GM21717 (cell line): ENCODE results near the gene CYBA.

ENCODE experiments used
- ATAC-seq: cut with Tn5 transposase; IDR thresholded peaks from one replicate; pipeline ENCODE4 v1.9.1; 2021; ENCODE audit warnings: mild to moderate bottlenecking, moderate library complexity; ENCODE audit not compliant: unreplicated experiment

CYBA gene

DNA sequence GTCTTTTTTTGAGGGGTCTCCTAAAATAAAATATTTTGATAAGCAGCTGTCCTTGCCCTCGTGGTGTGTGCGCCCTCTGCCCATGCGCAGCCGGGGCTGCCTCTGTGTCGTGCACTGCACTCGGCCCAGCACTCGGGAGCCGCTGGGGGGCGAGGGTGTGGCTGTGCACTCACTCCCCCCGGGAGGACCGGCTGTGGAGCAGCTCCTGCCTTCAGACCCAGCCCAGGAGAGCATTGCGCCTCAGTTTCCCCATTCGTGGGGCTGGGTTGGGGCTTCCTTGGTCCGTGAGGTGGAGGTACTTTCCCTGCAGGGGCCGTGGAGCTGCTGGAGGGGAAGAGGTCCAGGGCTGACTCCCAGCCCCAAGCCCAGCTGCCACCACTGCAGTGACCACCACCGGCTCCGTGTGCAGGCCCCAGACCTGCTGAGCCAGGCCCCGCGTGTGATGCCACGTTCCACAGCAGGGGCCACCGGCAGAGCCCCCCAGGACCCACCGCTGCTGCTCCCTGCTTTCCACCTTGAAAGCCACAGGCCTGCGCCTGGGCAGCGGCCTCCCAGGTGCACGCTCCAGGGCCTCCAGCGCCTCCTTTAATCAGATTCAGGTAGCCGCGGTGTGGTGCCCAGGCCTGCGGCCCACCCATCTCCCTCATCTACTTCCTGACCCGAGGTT lies 18.8 kb downstream of the CYBA start:
- ATAC-seq: no peak

DNA sequence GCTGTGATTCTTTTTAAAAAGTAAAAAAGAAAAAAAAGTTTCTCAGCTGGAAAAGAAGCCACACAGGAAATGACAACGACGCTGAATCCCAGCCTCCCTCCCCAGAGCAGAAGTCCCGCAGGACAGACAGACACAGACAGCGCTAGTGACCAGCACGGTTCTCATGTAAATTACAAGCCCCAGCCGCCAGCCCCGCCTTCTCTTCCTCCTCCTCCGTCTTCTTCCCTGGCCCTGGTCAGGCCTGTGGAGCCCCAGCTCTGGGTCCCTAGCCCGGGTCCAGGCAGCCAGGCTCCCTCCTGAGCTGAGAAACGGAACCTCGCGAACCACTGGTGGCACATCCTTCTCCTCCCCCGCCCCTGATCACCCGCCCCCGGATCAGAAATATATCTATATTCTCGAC lies 19.5 kb downstream of the CYBA start:
- ATAC-seq: no peak

DNA sequence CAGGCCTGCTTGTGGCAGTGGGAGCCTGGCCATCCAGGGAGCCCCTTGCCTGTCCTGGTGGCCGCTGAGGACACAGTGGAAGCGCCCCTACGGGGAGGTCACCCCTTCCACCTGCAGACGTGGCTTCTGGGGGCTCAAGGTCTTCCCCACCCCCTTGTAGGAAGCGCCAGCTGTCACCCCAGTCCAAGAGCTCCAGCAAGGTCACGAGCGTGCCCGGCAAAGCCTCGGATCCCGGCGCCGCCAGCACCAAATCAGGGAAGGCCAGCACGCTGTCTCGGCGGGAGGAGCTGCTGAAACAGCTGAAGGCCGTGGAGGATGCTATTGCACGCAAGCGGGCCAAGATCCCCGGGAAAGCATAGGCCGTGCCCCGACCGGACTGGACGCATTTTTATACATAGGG lies 19.9 kb downstream of the CYBA start:
- no peak for ATAC-seq

DNA sequence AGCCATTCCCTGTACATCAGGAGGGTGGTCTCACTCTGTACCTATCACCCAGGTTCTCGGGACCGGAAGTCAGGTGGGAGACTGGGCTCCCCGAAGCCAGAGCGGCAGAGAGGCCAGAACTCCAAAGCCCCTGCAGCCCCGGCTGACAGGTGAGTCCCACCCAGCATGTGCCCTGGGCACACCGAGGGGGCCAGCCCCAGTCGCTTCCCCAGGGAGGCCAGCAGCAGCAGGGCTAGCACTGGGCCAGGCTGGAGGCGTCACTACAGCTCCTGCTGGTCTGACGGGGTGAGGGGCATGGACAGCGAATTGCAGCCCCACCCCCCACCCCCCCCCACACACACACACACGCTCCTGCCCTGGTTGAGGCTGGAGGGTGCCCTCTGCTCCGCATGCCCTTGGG lies 20.4 kb downstream of the CYBA start:
- no peak for ATAC-seq

GRCh38 chr16:88629835-88630234 lies 21.0 kb downstream of the CYBA start:
- ATAC-seq: no peak

- ATAC-seq: no peak
Measured at GRCh38 chr16:88628512-88628974, 22.3 kb downstream of the CYBA start.

GRCh38 chr16:88627531-88628411 lies 23.1 kb downstream of the CYBA start:
- no peak for ATAC-seq

DNA sequence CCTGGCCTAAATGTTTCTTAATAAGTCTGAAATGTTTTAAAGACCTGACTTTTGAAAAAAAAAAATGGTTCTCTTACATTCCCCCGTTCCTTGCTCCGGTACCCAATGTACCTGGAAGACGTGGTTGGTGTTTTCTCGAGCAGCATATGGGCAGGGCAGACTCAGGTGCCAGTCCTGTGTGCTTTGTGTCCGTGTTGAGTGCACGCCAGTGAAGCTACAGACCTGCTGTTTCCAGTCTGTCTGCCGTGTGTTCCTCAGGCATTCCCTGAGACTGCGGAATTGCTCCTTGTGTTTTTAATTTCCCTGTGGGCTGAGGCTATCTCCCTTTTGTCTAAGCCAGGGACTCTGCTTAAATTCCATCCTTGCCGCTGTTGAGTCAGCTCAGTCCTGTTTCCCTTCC lies 24.2 kb downstream of the CYBA start:
- ATAC-seq: no peak

GRCh38 chr16:88624977-88625576 lies 25.8 kb downstream of the CYBA start:
- no peak for ATAC-seq

GRCh38 chr16:88624481-88624880 lies 26.4 kb downstream of the CYBA start:
- no peak for ATAC-seq

GRCh38 chr16:88623858-88624257 lies 27.0 kb downstream of the CYBA start:
- ATAC-seq: no peak

GRCh38 chr16:88622866-88623265 lies 28.0 kb downstream of the CYBA start:
- ATAC-seq: no peak

GRCh38 chr16:88622125-88622524 lies 28.7 kb downstream of the CYBA start:
- no peak for ATAC-seq

- no peak for ATAC-seq
Measured at GRCh38 chr16:88619859-88620815, 30.7 kb downstream of the CYBA start.

GRCh38 chr16:88618956-88619667 lies 31.7 kb downstream of the CYBA start:
- ATAC-seq: no peak

- ATAC-seq: no peak
Measured at GRCh38 chr16:88618182-88618955, 32.5 kb downstream of the CYBA start.

DNA sequence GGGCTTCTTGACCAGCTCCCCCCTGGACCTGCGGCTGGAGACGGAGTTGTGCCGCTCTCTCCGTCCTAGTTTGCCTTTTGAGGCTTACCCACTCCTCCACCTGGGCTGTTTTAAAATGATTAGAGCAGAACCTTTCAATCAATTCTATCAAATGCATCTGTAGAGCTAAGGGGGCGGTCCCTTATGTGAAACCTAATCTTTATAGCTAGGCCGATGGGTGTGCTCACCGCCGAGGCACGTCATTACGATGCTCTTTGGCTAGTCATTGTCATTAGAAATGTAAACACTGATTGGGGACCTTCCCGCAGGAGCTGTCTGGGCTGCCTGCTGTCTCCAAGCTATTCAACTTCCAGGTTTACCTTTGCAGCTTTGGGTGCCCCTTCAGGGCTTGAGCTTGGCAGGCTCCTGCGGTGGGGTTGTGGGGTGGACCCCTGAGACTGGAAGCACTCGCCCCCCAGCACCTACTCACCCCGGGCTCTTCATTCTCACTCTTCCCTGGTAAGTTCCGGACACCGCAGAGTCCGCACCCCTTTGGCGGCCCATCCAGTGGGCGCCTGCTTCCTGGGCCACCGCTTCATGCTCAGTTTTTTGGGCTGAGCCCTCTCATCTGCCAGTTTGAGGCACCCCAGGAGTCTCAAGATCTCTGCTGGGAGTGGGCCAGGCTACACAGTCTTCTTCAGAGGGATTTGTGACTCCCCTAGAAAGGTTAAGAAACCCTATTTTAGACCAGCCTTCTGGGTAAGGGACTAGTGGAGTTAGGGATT lies 33.4 kb downstream of the CYBA start:
- no peak for ATAC-seq

GRCh38 chr16:88616736-88617135 lies 34.1 kb downstream of the CYBA start:
- no peak for ATAC-seq

DNA sequence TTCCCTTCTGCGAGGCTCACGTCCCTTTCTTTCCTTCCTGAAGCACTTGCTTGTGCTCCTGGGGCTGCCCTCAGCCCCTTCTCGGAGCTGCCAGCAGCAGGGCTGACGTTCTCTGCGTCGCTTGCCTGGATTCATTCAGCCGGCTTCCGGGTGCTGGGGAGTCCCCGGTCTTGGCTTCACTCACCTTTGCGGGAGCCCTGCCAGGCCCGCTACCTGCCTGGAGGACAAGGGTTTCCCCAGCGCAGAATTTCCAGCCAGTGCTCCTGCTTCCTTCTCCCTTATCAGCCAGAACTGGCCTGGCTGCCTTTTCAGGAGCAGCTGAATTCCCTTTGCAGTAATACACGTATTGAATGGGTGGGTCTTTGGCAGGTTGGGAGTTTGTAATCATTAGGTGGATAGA lies 34.5 kb downstream of the CYBA start:
- no peak for ATAC-seq
